DOHH2 (cell line): ENCODE data around the gene FSHB.

Experiments
- EZH2phosphoT487 ChIP-seq: fragments of 200-600 bp; sonication (generic); IDR thresholded peaks from 2 replicates; pipeline ENCODE4 v1.6.1; 2017; ENCODE audit warnings: borderline replicate concordance, mild to moderate bottlenecking, antibody characterized with exemption, low read length, moderate library complexity, mixed read lengths
- TF ChIP-seq, protein P1 (sequence below): fragments of 200-600 bp; sonication (generic); IDR thresholded peaks from one replicate; pipeline ENCODE4 v1.5.1; 2014; ENCODE audit warnings: antibody characterized with exemption, mild to moderate bottlenecking, low read depth, low read length; ENCODE audit not compliant: poor library complexity, severe bottlenecking

DNA sequence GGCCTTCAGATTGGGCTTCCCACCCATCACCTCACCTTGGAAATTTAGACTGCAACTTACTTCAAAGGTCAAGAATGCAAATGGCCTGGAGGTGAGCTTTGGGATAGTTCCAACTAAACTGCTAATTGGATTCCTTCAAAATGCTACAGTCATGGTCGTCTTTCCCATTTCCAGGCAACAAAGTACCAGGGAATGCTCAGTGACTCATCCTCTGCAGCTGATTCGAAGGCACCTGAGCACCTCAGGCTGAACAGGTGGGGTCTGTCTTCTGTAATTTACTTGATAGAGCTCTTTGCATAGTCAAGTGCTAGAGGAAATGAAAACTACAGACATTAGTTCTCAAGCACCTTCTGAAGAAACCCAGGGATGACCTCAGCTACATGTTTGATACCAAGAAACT, 20.5 kb upstream of the FSHB start:
- TF ChIP-seq, protein P1, sequence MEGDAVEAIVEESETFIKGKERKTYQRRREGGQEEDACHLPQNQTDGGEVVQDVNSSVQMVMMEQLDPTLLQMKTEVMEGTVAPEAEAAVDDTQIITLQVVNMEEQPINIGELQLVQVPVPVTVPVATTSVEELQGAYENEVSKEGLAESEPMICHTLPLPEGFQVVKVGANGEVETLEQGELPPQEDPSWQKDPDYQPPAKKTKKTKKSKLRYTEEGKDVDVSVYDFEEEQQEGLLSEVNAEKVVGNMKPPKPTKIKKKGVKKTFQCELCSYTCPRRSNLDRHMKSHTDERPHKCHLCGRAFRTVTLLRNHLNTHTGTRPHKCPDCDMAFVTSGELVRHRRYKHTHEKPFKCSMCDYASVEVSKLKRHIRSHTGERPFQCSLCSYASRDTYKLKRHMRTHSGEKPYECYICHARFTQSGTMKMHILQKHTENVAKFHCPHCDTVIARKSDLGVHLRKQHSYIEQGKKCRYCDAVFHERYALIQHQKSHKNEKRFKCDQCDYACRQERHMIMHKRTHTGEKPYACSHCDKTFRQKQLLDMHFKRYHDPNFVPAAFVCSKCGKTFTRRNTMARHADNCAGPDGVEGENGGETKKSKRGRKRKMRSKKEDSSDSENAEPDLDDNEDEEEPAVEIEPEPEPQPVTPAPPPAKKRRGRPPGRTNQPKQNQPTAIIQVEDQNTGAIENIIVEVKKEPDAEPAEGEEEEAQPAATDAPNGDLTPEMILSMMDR = no peak
- no peak for TF ChIP-seq EZH2phosphoT487
